WTC11 (cell line): ENCODE results near the gene PTPRN2. TPM values are rescaled to one million over a fixed set of nuclear protein-coding genes. Genes with fewer than 3 reads are reported as not detected.

Experiments used
- ATAC-seq: fragments of 200-7000 bp; cut with Tn5 transposase; 2 replicates; pipeline ENCODE4 v1.10.0; 2021; ENCODE audit warnings: mild to moderate bottlenecking, moderate library complexity
- CTCF ChIA-PET: fragments of 300-600 bp; sonication (Branson Sonifier 250); formaldehyde crosslinking; loops from one replicate; lab custom pipeline; 2021; ENCODE audit warnings: antibody characterized with exemption; lab: Charles Lee
- POLR2A ChIA-PET: fragments of 350-600 bp; sonication (Branson Sonifier 250); formaldehyde crosslinking; loops from one replicate; lab custom pipeline; 2021; ENCODE audit warnings: antibody characterized with exemption; lab: Charles Lee
- DNase-seq: peaks from one replicate; pipeline ENCODE4 v3.0.0; 2021; ENCODE audit warnings: low spot score
- H3K27ac Mint-ChIP-seq: 2 replicates; pipeline ENCODE4 v1.8.0; 2021; ENCODE audit warnings: mixed read lengths
- H3K27me3 Mint-ChIP-seq: 2 replicates; pipeline ENCODE4 v1.8.0; 2021; ENCODE audit warnings: low read depth, mild to moderate bottlenecking, moderate library complexity, mixed read lengths
- H3K36me3 Mint-ChIP-seq: 2 replicates; pipeline ENCODE4 v1.8.0; 2021; ENCODE audit warnings: mixed read lengths
- H3K4me1 Mint-ChIP-seq: 2 replicates; pipeline ENCODE4 v1.8.0; 2022; ENCODE audit warnings: mixed read lengths
- H3K4me3 Mint-ChIP-seq: 2 replicates; pipeline ENCODE4 v1.8.0; 2021; ENCODE audit warnings: mild to moderate bottlenecking, moderate library complexity, mixed read lengths
- H3K9me3 Mint-ChIP-seq: 2 replicates; pipeline ENCODE4 v1.8.0; 2021; ENCODE audit warnings: mixed read lengths
- ATF1 ChIP-seq: sonication (generic); formaldehyde crosslinking; IDR thresholded peaks from 2 replicates; pipeline ENCODE4 v1.8.1; 2023; ENCODE audit warnings: mild to moderate bottlenecking, moderate library complexity, missing genetic modification reagents
- CREB1 ChIP-seq: sonication (generic); formaldehyde crosslinking; IDR thresholded peaks from 2 replicates; pipeline ENCODE4 v1.8.0; 2023; ENCODE audit warnings: mild to moderate bottlenecking, missing genetic modification reagents
- GRHL2 ChIP-seq: fragments of 250-450 bp; sonication (Bioruptor Pico); IDR thresholded peaks from 2 replicates; pipeline ENCODE4 v1.8.0; 2022; ENCODE audit warnings: mild to moderate bottlenecking, moderate library complexity; ENCODE audit not compliant: insufficient replicate concordance, severe bottlenecking
- IRF2 ChIP-seq: sonication (generic); formaldehyde crosslinking; IDR thresholded peaks from 2 replicates; pipeline ENCODE4 v1.8.0; 2022; ENCODE audit warnings: low read depth, missing genetic modification reagents, borderline replicate concordance
- KAT7 ChIP-seq: sonication (generic); formaldehyde crosslinking; IDR thresholded peaks from 2 replicates; pipeline ENCODE4 v1.8.1; 2023; ENCODE audit warnings: missing genetic modification reagents, mild to moderate bottlenecking, borderline replicate concordance
- NFE2L1 ChIP-seq: sonication (generic); formaldehyde crosslinking; IDR thresholded peaks from 2 replicates; pipeline ENCODE4 v1.8.1; 2023; ENCODE audit warnings: missing genetic modification reagents
- NR1H2 ChIP-seq: sonication (generic); formaldehyde crosslinking; IDR thresholded peaks from 2 replicates; pipeline ENCODE4 v1.9.0; 2021; ENCODE audit warnings: mild to moderate bottlenecking, moderate library complexity, missing genetic modification reagents
- RELA ChIP-seq: sonication (generic); formaldehyde crosslinking; IDR thresholded peaks from 2 replicates; pipeline ENCODE4 v1.8.1; 2022; ENCODE audit warnings: missing genetic modification reagents, mild to moderate bottlenecking, borderline replicate concordance
- RORB ChIP-seq: fragments of 250-450 bp; sonication (Bioruptor Pico); IDR thresholded peaks from 2 replicates; pipeline ENCODE4 v1.9.0; 2021; ENCODE audit warnings: mild to moderate bottlenecking
- ZNF263 ChIP-seq: sonication (generic); formaldehyde crosslinking; IDR thresholded peaks from 2 replicates; pipeline ENCODE4 v1.8.1; 2022; ENCODE audit warnings: low read depth, mild to moderate bottlenecking, moderate library complexity, missing genetic modification reagents
- ZNF317 ChIP-seq: sonication (generic); formaldehyde crosslinking; IDR thresholded peaks from 2 replicates; pipeline ENCODE4 v1.8.1; 2023; ENCODE audit warnings: low read depth, mild to moderate bottlenecking, moderate library complexity, missing genetic modification reagents, borderline replicate concordance
- ZNF423 ChIP-seq: fragments of 250-450 bp; sonication (Bioruptor Pico); IDR thresholded peaks from 2 replicates; pipeline ENCODE4 v2.1.2; 2022; ENCODE audit warnings: mild to moderate bottlenecking, moderate library complexity
- ZNF671 ChIP-seq: fragments of 250-450 bp; sonication (Bioruptor Pico); IDR thresholded peaks from 2 replicates; pipeline ENCODE4 v1.8.0; 2021; ENCODE audit warnings: mild to moderate bottlenecking
- total RNA-seq: library from RNA; stranded (reverse); gene quantifications from 3 replicates; pipeline ENCODE4 v1.2.3, GENCODE V29; 2021
- TF ChIP-seq, protein P1 (sequence below): fragments of 250-450 bp; sonication (Bioruptor Pico); IDR thresholded peaks from 2 replicates; pipeline ENCODE4 v1.8.0; 2021; ENCODE audit warnings: mild to moderate bottlenecking
- TF ChIP-seq, protein P2 (sequence below): fragments of 250-450 bp; sonication (Bioruptor Pico); IDR thresholded peaks from 2 replicates; pipeline ENCODE4 v1.9.0; 2021; ENCODE audit warnings: mild to moderate bottlenecking, borderline replicate concordance
- TF ChIP-seq, protein P3 (sequence below): sonication (generic); formaldehyde crosslinking; IDR thresholded peaks from 2 replicates; pipeline ENCODE4 v1.8.0; 2022; ENCODE audit warnings: mild to moderate bottlenecking, missing genetic modification reagents
- TF ChIP-seq, protein P4 (sequence below): sonication (generic); formaldehyde crosslinking; IDR thresholded peaks from 2 replicates; pipeline ENCODE4 v1.8.1; 2023; ENCODE audit warnings: mild to moderate bottlenecking, missing genetic modification reagents, moderate library complexity
- TF ChIP-seq, protein P5 (sequence below): sonication (generic); formaldehyde crosslinking; IDR thresholded peaks from 2 replicates; pipeline ENCODE4 v1.8.1; 2023; ENCODE audit warnings: mild to moderate bottlenecking, missing genetic modification reagents, borderline replicate concordance
- TF ChIP-seq, protein P6 (sequence below): sonication (generic); formaldehyde crosslinking; IDR thresholded peaks from 2 replicates; pipeline ENCODE4 v1.8.1; 2022; ENCODE audit warnings: low read depth, mild to moderate bottlenecking, moderate library complexity, missing genetic modification reagents, borderline replicate concordance
- TF ChIP-seq, protein P7 (sequence below): fragments of 250-450 bp; sonication (Bioruptor Pico); IDR thresholded peaks from 2 replicates; pipeline ENCODE4 v2.1.2; 2022; ENCODE audit warnings: mild to moderate bottlenecking, moderate library complexity
- TF ChIP-seq, protein P8 (sequence below): sonication (generic); formaldehyde crosslinking; conservative IDR thresholded peaks from 2 replicates; pipeline ENCODE4 v1.8.1; 2022; ENCODE audit warnings: mild to moderate bottlenecking, missing genetic modification reagents

Gene PTPRN2
- total RNA-seq, 1 experiment from 2014 or later = 4.7 TPM

DNA sequence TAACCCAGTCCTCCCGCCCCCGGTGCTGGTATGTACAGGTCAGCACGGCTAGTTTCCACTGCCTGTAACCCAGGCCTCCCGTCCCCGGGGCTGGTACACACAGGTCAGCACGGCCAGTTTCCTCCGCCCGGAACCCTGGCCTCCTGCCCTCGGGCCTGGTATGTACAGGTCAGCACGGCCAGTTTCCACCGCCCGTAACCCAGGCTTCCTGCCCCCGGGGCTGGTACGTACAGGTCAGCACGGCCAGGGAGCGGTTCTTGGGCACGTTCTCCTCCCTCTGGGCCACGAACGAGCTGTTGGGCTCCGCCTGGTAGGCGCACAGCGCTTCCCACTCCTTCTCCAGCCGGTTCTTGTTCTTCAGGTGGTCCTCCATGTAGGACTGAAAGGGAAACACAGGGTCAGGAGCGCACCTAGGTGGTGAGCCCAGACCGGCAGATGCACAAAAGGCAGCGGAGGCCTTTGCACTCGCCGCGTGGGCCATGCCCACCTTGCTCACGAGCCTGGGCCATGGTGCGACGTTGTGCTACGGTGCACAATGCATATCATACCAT, 966.4 kb downstream of the PTPRN2 start:
- no peak for TF ChIP-seq ATF1
- TF ChIP-seq, protein P1, sequence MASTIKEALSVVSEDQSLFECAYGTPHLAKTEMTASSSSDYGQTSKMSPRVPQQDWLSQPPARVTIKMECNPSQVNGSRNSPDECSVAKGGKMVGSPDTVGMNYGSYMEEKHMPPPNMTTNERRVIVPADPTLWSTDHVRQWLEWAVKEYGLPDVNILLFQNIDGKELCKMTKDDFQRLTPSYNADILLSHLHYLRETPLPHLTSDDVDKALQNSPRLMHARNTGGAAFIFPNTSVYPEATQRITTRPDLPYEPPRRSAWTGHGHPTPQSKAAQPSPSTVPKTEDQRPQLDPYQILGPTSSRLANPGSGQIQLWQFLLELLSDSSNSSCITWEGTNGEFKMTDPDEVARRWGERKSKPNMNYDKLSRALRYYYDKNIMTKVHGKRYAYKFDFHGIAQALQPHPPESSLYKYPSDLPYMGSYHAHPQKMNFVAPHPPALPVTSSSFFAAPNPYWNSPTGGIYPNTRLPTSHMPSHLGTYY (CRISPR knock-in tag) = no peak
- Mint-ChIP-seq H3K27me3 (peaks cover 19% of the 10 kb centered on the region), H3K4me1 (no peaks in the 10 kb centered on the region), H3K9me3 (peaks cover 40% of the 10 kb centered on the region), H3K27ac (no peak overlapping the region), H3K36me3 (peaks cover 29% of the 10 kb centered on the region), H3K4me3 (no peak overlapping the region)
- ChIA-PET CTCF (no interaction called here), POLR2A (no interaction called here)
- DNase-seq (no peak), ATAC-seq (no peak)

DNA sequence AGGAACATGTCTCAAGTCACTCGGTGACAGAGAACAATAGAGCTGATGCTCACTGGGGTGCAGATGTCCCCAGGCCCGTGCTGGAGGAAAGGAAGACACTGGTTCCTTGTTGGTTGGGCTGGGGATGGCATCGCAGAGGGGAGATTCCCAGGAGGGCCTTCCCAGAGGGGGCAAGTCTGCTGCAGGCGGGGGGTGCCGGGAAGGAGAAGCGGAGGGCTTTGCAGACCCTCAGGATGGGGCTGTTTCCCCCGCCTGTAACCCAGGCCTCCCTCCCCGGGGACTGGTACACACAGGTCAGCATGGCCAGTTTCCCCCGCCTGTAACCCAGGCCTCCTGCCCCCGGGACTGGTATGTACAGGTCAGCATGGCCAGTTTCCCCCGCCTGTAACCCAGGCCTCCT, 967.0 kb downstream of the PTPRN2 start:
- H3K36me3 Mint-ChIP-seq = peaks cover 29% of the 10 kb centered on the region
- H3K27me3 Mint-ChIP-seq = peaks cover 25% of the 10 kb centered on the region
- ChIA-PET POLR2A (no interaction called here), CTCF (no interaction called here)
- peaks cover 38% of the 10 kb centered on the region for H3K9me3 Mint-ChIP-seq
- no peak for ATAC-seq
- H3K27ac Mint-ChIP-seq = no peak overlapping the region
- DNase-seq = no peak
- no peak overlapping the region for H3K4me3 Mint-ChIP-seq
- TF ChIP-seq KAT7 = no peak
- no peak for TF ChIP-seq ZNF263
- TF ChIP-seq, protein P2, sequence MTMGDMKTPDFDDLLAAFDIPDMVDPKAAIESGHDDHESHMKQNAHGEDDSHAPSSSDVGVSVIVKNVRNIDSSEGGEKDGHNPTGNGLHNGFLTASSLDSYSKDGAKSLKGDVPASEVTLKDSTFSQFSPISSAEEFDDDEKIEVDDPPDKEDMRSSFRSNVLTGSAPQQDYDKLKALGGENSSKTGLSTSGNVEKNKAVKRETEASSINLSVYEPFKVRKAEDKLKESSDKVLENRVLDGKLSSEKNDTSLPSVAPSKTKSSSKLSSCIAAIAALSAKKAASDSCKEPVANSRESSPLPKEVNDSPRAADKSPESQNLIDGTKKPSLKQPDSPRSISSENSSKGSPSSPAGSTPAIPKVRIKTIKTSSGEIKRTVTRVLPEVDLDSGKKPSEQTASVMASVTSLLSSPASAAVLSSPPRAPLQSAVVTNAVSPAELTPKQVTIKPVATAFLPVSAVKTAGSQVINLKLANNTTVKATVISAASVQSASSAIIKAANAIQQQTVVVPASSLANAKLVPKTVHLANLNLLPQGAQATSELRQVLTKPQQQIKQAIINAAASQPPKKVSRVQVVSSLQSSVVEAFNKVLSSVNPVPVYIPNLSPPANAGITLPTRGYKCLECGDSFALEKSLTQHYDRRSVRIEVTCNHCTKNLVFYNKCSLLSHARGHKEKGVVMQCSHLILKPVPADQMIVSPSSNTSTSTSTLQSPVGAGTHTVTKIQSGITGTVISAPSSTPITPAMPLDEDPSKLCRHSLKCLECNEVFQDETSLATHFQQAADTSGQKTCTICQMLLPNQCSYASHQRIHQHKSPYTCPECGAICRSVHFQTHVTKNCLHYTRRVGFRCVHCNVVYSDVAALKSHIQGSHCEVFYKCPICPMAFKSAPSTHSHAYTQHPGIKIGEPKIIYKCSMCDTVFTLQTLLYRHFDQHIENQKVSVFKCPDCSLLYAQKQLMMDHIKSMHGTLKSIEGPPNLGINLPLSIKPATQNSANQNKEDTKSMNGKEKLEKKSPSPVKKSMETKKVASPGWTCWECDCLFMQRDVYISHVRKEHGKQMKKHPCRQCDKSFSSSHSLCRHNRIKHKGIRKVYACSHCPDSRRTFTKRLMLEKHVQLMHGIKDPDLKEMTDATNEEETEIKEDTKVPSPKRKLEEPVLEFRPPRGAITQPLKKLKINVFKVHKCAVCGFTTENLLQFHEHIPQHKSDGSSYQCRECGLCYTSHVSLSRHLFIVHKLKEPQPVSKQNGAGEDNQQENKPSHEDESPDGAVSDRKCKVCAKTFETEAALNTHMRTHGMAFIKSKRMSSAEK = no peak
- TF ChIP-seq, protein P3, sequence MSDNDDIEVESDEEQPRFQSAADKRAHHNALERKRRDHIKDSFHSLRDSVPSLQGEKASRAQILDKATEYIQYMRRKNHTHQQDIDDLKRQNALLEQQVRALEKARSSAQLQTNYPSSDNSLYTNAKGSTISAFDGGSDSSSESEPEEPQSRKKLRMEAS (CRISPR knock-in tag) = no peak
- TF ChIP-seq, protein P4, sequence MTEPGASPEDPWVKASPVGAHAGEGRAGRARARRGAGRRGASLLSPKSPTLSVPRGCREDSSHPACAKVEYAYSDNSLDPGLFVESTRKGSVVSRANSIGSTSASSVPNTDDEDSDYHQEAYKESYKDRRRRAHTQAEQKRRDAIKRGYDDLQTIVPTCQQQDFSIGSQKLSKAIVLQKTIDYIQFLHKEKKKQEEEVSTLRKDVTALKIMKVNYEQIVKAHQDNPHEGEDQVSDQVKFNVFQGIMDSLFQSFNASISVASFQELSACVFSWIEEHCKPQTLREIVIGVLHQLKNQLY (CRISPR knock-in tag) = no peak
- TF ChIP-seq RORB (CRISPR knock-in tag) = no peak
- TF ChIP-seq NR1H2 (CRISPR knock-in tag) = no peak
- TF ChIP-seq GRHL2 (CRISPR knock-in tag) = no peak
- TF ChIP-seq, protein P5, sequence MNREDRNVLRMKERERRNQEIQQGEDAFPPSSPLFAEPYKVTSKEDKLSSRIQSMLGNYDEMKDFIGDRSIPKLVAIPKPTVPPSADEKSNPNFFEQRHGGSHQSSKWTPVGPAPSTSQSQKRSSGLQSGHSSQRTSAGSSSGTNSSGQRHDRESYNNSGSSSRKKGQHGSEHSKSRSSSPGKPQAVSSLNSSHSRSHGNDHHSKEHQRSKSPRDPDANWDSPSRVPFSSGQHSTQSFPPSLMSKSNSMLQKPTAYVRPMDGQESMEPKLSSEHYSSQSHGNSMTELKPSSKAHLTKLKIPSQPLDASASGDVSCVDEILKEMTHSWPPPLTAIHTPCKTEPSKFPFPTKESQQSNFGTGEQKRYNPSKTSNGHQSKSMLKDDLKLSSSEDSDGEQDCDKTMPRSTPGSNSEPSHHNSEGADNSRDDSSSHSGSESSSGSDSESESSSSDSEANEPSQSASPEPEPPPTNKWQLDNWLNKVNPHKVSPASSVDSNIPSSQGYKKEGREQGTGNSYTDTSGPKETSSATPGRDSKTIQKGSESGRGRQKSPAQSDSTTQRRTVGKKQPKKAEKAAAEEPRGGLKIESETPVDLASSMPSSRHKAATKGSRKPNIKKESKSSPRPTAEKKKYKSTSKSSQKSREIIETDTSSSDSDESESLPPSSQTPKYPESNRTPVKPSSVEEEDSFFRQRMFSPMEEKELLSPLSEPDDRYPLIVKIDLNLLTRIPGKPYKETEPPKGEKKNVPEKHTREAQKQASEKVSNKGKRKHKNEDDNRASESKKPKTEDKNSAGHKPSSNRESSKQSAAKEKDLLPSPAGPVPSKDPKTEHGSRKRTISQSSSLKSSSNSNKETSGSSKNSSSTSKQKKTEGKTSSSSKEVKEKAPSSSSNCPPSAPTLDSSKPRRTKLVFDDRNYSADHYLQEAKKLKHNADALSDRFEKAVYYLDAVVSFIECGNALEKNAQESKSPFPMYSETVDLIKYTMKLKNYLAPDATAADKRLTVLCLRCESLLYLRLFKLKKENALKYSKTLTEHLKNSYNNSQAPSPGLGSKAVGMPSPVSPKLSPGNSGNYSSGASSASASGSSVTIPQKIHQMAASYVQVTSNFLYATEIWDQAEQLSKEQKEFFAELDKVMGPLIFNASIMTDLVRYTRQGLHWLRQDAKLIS (CRISPR knock-in tag) = no peak
- TF ChIP-seq, protein P6, sequence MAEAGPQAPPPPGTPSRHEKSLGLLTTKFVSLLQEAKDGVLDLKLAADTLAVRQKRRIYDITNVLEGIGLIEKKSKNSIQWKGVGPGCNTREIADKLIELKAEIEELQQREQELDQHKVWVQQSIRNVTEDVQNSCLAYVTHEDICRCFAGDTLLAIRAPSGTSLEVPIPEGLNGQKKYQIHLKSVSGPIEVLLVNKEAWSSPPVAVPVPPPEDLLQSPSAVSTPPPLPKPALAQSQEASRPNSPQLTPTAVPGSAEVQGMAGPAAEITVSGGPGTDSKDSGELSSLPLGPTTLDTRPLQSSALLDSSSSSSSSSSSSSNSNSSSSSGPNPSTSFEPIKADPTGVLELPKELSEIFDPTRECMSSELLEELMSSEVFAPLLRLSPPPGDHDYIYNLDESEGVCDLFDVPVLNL (CRISPR knock-in tag) = no peak
- TF ChIP-seq NFE2L1 (CRISPR knock-in tag) = no peak
- TF ChIP-seq ZNF671 = no peak
- TF ChIP-seq CREB1 (CRISPR knock-in tag) = no peak
- TF ChIP-seq, protein P7, sequence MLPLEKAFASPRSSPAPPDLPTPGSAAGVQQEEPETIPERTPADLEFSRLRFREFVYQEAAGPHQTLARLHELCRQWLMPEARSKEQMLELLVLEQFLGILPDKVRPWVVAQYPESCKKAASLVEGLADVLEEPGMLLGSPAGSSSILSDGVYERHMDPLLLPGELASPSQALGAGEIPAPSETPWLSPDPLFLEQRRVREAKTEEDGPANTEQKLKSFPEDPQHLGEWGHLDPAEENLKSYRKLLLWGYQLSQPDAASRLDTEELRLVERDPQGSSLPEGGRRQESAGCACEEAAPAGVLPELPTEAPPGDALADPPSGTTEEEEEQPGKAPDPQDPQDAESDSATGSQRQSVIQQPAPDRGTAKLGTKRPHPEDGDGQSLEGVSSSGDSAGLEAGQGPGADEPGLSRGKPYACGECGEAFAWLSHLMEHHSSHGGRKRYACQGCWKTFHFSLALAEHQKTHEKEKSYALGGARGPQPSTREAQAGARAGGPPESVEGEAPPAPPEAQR (CRISPR knock-in tag) = no peak
- TF ChIP-seq ZNF317 = no peak
- TF ChIP-seq RELA = no peak
- TF ChIP-seq, protein P8, sequence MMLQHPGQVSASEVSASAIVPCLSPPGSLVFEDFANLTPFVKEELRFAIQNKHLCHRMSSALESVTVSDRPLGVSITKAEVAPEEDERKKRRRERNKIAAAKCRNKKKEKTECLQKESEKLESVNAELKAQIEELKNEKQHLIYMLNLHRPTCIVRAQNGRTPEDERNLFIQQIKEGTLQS (CRISPR knock-in tag) = no peak
- TF ChIP-seq IRF2 (CRISPR knock-in tag) = no peak
- TF ChIP-seq ZNF423 (CRISPR knock-in tag) = no peak
- no peaks in the 10 kb centered on the region for H3K4me1 Mint-ChIP-seq
